Upper lobe of left lung (tissue), 6 donors: ENCODE results near the gene IRF1. TPM values are rescaled to one million over a fixed set of nuclear protein-coding genes. Genes with fewer than 3 reads are reported as not detected.

Experiments used
- ATAC-seq, 2 donors: fragments of 200-7000 bp; cut with Tn5 transposase; one replicate each; pipeline ENCODE4 v1.9.1; 2022; ENCODE audit warnings: mild to moderate bottlenecking in 2 of 2, moderate library complexity in 2 of 2; ENCODE audit not compliant: low FRiP score in 2 of 2
- DNase-seq, 2 donors: peaks; one replicate each; pipeline ENCODE4 v3.0.0-alpha.2; 2019 to 2020
- H3K27ac ChIP-seq, 4 donors: fragments of 200-600 bp; sonication (generic); one replicate each; pipeline ENCODE4 v1.5.1; 2016 to 2019
- H3K27me3 ChIP-seq, 4 donors: fragments of 200-600 bp; sonication (generic); one replicate each; pipeline ENCODE4 v1.5.1; 2017 to 2019
- H3K36me3 ChIP-seq, 4 donors: fragments of 200-600 bp; sonication (generic); one replicate each; pipeline ENCODE4 v1.5.1; 2016 to 2019
- H3K4me1 ChIP-seq, 4 donors: fragments of 200-600 bp; sonication (generic); one replicate each; pipeline ENCODE4 v1.5.1; 2018 to 2019
- H3K4me3 ChIP-seq, 4 donors: fragments of 200-600 bp; sonication (generic); one replicate each; pipeline ENCODE4 v1.5.1; 2017 to 2019; ENCODE audit warnings: mild to moderate bottlenecking in 2 of 4, moderate library complexity in 1 of 4
- H3K9me3 ChIP-seq, 4 donors: fragments of 200-600 bp; sonication (generic); one replicate each; pipeline ENCODE4 v1.5.1; 2018 to 2019
- CTCF ChIP-seq, 6 experiments: fragments of 450-650 bp in 4 of 6; fragments of 200-600 bp in 2 of 6; sonication (generic) in 2 of 6; IDR thresholded peaks; one replicate each; pipeline ENCODE4 v1.5.1; 2016 to 2019; ENCODE audit warnings: antibody characterized with exemption in 6 of 6
- EP300 ChIP-seq, 4 donors: sonication (generic); formaldehyde crosslinking; IDR thresholded peaks; one replicate each; pipeline ENCODE4 v1.5.1; 2017; ENCODE audit warnings: antibody characterized with exemption in 4 of 4, control low read depth in 2 of 4
- POLR2A ChIP-seq, 4 donors: fragments of 450-650 bp; IDR thresholded peaks; one replicate each; pipeline ENCODE4 v1.5.1; 2016 to 2017; ENCODE audit warnings: antibody characterized with exemption in 4 of 4, mild to moderate bottlenecking in 2 of 4
- POLR2AphosphoS5 ChIP-seq, 2 donors: sonication (generic); formaldehyde crosslinking; IDR thresholded peaks; one replicate each; pipeline ENCODE4 v1.5.1; 2017; ENCODE audit warnings: antibody characterized with exemption in 2 of 2
- WGBS, 2 donors: methylation state at CpG; one replicate each; pipeline ENCODE4 v1.1.5; 2017 to 2018; 5-methylcytosine and 5-hydroxymethylcytosine counted together
- total RNA-seq, 6 donors: library from RNA; depleted of rRNA in 4 of 6; stranded (reverse); fragments of >200 nt in 4 of 6; gene quantifications; one replicate each; pipeline versions ENCODE4 v1.1.0 to v1.2.1, GENCODE V29; 2016 to 2021
- donor health status: DM: no; HTN: no; CAD: no; lungs with moderate emphysema.
- donor health status: DM: no; HTN: yes; CAD: no; lungs with severe emphysema.

Gene IRF1
- total RNA-seq, 6 donors from 2014 or later = 42.1 to 94.3 (median 79.3) TPM

GRCh38 chr5:132496191-132496630 is 5.6 kb upstream of the IRF1 start:
- no peaks in the 10 kb centered on the region for H3K36me3 ChIP-seq

GRCh38 chr5:132495667-132496190 is 5.2 kb upstream of the IRF1 start:
- TF ChIP-seq CTCF (IDR thresholded peaks at IDR 0.05) (peak in 1 of 6 experiments; percentile 17), POLR2A (IDR thresholded peaks at IDR 0.05) (peak in 3 of 4 donors; percentile 37 to 76 (median 68)), POLR2AphosphoS5 (IDR thresholded peaks at IDR 0.05) (peak; percentile 35 to 55), EP300 (IDR thresholded peaks at IDR 0.05) (peak in 1 of 4 donors; percentile 21)
- 0% methylated on average over 1 to 28 of the region's 30 CpGs for WGBS, 2 donors
- Histone ChIP-seq H3K9me3 (no peaks in the 10 kb centered on the region), H3K4me1 (peaks cover 42 to 61% (median 51%) of the 10 kb centered on the region in 4 donors), H3K4me3 (peak overlapping the region; percentile 69 to 93 (median 78)), H3K36me3 (no peaks in the 10 kb centered on the region), H3K27ac (peak overlapping the region; percentile 98 to 99 (median 98)), H3K27me3 (no peaks in the 10 kb centered on the region)
- peak; percentile 90 to 95 for DNase-seq
- peak; percentile 78 to 86 for ATAC-seq

More at GRCh38 chr5:132496191-132496630, 5.6 kb upstream of the IRF1 start:
- Histone ChIP-seq H3K9me3 (no peaks in the 10 kb centered on the region), H3K27me3 (no peaks in the 10 kb centered on the region), H3K4me1 (peaks cover 45 to 62% (median 54%) of the 10 kb centered on the region in 4 donors), H3K4me3 (peak overlapping the region; percentile 69 to 93 (median 78)), H3K27ac (peak overlapping the region; percentile 98 to 99 (median 98))
- DNase-seq = peak; percentile 95 to 98
- 0% methylated on average over 5 to 16 of the region's 18 CpGs for WGBS, 2 donors
- TF ChIP-seq POLR2AphosphoS5 (IDR thresholded peaks at IDR 0.05) (no peak), EP300 (IDR thresholded peaks at IDR 0.05) (peak in 1 of 4 donors; percentile 51)
- peak; percentile 88 to 94 for ATAC-seq

GRCh38 chr5:132493821-132494220 is 3.2 kb upstream of the IRF1 start:
- Histone ChIP-seq H3K9me3 (no peaks in the 10 kb centered on the region), H3K4me1 (peaks cover 49 to 62% (median 52%) of the 10 kb centered on the region in 4 donors), H3K27me3 (no peaks in the 10 kb centered on the region), H3K36me3 (peaks cover 0 to 3% (median 1%) of the 10 kb centered on the region in 4 donors), H3K4me3 (no peak overlapping the region), H3K27ac (peak overlapping the region; percentile 98 to 99 (median 98))
- WGBS, 2 donors = 95% methylated on average over 2 of the region's 2 CpGs
- no peak for ATAC-seq
- TF ChIP-seq CTCF (IDR thresholded peaks at IDR 0.05) (no peak), POLR2AphosphoS5 (IDR thresholded peaks at IDR 0.05) (no peak), EP300 (IDR thresholded peaks at IDR 0.05) (no peak), POLR2A (IDR thresholded peaks at IDR 0.05) (no peak)
- DNase-seq = no peak

GRCh38 chr5:132493241-132493640 is 2.7 kb upstream of the IRF1 start:
- H3K27me3 ChIP-seq = no peaks in the 10 kb centered on the region
- TF ChIP-seq POLR2A (IDR thresholded peaks at IDR 0.05) (no peak), CTCF (IDR thresholded peaks at IDR 0.05) (no peak)
- H3K4me3 ChIP-seq = no peak overlapping the region
- DNase-seq = no peak
- no peak for ATAC-seq
- peak overlapping the region in 3 of 4 donors; percentile 26 to 99 (median 98) for H3K27ac ChIP-seq
- H3K9me3 ChIP-seq = no peaks in the 10 kb centered on the region
- peaks cover 0 to 6% (median 2%) of the 10 kb centered on the region in 4 donors for H3K36me3 ChIP-seq
- 98 to 99% methylated on average over 4 of the region's 4 CpGs for WGBS, 2 donors
- peaks cover 54 to 65% (median 56%) of the 10 kb centered on the region in 4 donors for H3K4me1 ChIP-seq

GRCh38 chr5:132492386-132493125 is 2.0 kb upstream of the IRF1 start:
- H3K4me1 ChIP-seq = peaks cover 54 to 65% (median 56%) of the 10 kb centered on the region in 4 donors
- peak overlapping the region; percentile 98 to 99 (median 99) for H3K27ac ChIP-seq
- ATAC-seq = no peak

More at GRCh38 chr5:132492386-132493125, 2.0 kb upstream of the IRF1 start:
- 66 to 88% methylated on average over 3 of the region's 3 CpGs for WGBS, 2 donors
- DNase-seq = no peak
- Histone ChIP-seq H3K4me3 (no peak overlapping the region), H3K36me3 (peaks cover 0 to 13% (median 6%) of the 10 kb centered on the region in 4 donors), H3K27me3 (no peaks in the 10 kb centered on the region), H3K9me3 (no peaks in the 10 kb centered on the region)
- TF ChIP-seq POLR2A (IDR thresholded peaks at IDR 0.05) (no peak), CTCF (IDR thresholded peaks at IDR 0.05) (no peak), POLR2AphosphoS5 (IDR thresholded peaks at IDR 0.05) (no peak), EP300 (IDR thresholded peaks at IDR 0.05) (no peak)
